ENCODE data around the gene NEO1.

GRCh38 chr15:73125219-73125618 is 73.0 kb downstream of the NEO1 start:
- TF ChIP-seq, protein P1, sequence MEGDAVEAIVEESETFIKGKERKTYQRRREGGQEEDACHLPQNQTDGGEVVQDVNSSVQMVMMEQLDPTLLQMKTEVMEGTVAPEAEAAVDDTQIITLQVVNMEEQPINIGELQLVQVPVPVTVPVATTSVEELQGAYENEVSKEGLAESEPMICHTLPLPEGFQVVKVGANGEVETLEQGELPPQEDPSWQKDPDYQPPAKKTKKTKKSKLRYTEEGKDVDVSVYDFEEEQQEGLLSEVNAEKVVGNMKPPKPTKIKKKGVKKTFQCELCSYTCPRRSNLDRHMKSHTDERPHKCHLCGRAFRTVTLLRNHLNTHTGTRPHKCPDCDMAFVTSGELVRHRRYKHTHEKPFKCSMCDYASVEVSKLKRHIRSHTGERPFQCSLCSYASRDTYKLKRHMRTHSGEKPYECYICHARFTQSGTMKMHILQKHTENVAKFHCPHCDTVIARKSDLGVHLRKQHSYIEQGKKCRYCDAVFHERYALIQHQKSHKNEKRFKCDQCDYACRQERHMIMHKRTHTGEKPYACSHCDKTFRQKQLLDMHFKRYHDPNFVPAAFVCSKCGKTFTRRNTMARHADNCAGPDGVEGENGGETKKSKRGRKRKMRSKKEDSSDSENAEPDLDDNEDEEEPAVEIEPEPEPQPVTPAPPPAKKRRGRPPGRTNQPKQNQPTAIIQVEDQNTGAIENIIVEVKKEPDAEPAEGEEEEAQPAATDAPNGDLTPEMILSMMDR (optimal IDR thresholded peaks at IDR 0.05 in 1 of 3, IDR thresholded peaks at IDR 0.05 in 1 of 3, conservative IDR thresholded peaks at IDR 0.05 in 1 of 3; ENCODE audit: extremely low read depth in 1 of 3, insufficient read depth in 2 of 3, low read length in 3 of 3): no peak
- no peak for TF ChIP-seq EZH2 (IDR thresholded peaks at IDR 0.05; ENCODE audit: low read length)

Measured in keratinocyte (primary cell).